Right lung (tissue), 5 donors: ENCODE results near the gene FOLR1. TPM values are rescaled to one million over a fixed set of nuclear protein-coding genes. Genes with fewer than 3 reads are reported as not detected.

ENCODE experiments used
- DNase-seq, 2 donors: peaks; one replicate each; pipeline ENCODE4 v3.0.0-alpha.2; 2013
- polyA plus RNA-seq, 5 donors: library from polyadenylated mRNA; unstranded; fragments of 120-200 nt; gene quantifications; one replicate each; pipeline versions ENCODE4 v1.2.1 to v1.2.3, GENCODE V29; 2013; ENCODE audit warnings: inconsistent platforms in 1 of 5, low replicate concordance in 1 of 5; ENCODE audit not compliant: insufficient read length in 5 of 5, insufficient read depth in 1 of 5

The FOLR1 gene
- polyA plus RNA-seq, 5 donors = 52.6 to 97.6 (median 70.6) TPM

GRCh38 chr11:72233773-72234513 lies 42.0 kb downstream of the FOLR1 start:
- no peak for DNase-seq

- DNase-seq = no peak
These were observed 42.5 kb downstream of the FOLR1 start for GRCh38 chr11:72234514-72234830.

- no peak for DNase-seq
These were observed 43.0 kb downstream of the FOLR1 start for GRCh38 chr11:72234920-72235319.

- DNase-seq = no peak
These were observed 43.6 kb downstream of the FOLR1 start for GRCh38 chr11:72235351-72236057.

GRCh38 chr11:72236083-72236697 lies 44.2 kb downstream of the FOLR1 start:
- DNase-seq = no peak

- DNase-seq = no peak
These were observed 44.8 kb downstream of the FOLR1 start for GRCh38 chr11:72236774-72237111.

GRCh38 chr11:72237112-72237931 lies 45.4 kb downstream of the FOLR1 start:
- DNase-seq = no peak

GRCh38 chr11:72238040-72238450 lies 46.1 kb downstream of the FOLR1 start:
- DNase-seq = peak; percentile 48 to 52

GRCh38 chr11:72238492-72239312 lies 46.8 kb downstream of the FOLR1 start:
- no peak for DNase-seq

- DNase-seq = peak; percentile 55 to 56
These were observed 47.4 kb downstream of the FOLR1 start for GRCh38 chr11:72239313-72239848.

- DNase-seq = no peak
These were observed 48.0 kb downstream of the FOLR1 start for GRCh38 chr11:72239849-72240460.

GRCh38 chr11:72240461-72241290 lies 48.7 kb downstream of the FOLR1 start:
- no peak for DNase-seq

- DNase-seq = no peak
These were observed 49.4 kb downstream of the FOLR1 start for GRCh38 chr11:72241291-72241781.

- no peak for DNase-seq
These were observed 50.2 kb downstream of the FOLR1 start for GRCh38 chr11:72242141-72242540.

- DNase-seq = no peak
These were observed 51.5 kb downstream of the FOLR1 start for GRCh38 chr11:72243173-72244059.

GRCh38 chr11:72244060-72244360 lies 52.1 kb downstream of the FOLR1 start, which contains the start of gene PHOX2A:
Gene PHOX2A (minus strand): TSS chr11:72244176. CDS start chr11:72244004, 172 bp downstream.
- no peak for DNase-seq

- no peak for DNase-seq
These were observed 52.7 kb downstream of the FOLR1 start for GRCh38 chr11:72244361-72245262.
